Measurements from ENCODE around the gene PRR4. TPM values are rescaled to one million over a fixed set of nuclear protein-coding genes. Genes with fewer than 3 reads are reported as not detected.

The PRR4 gene
- total RNA-seq, 1 experiment from 2014 or later, result 4.3 TPM

GRCh38 chr12:10891937-10892336 is 42.7 kb upstream of the PRR4 start:
- Histone ChIP-seq H4K8ac (replicated peaks; ENCODE audit: insufficient read length, low read depth, low read length) (no peak overlapping the region), H3K56ac (ENCODE audit: insufficient read length, low read depth, low read length) (no peak overlapping the region), H3K79me2 (ENCODE audit: insufficient read depth, low read length) (no peaks in the 10 kb centered on the region), H2BK5ac (ENCODE audit: insufficient read length, low read length) (no peak overlapping the region), H2AFZ (ENCODE audit: low read length) (no peak overlapping the region), H2AK5ac (ENCODE audit: insufficient read length, low read length) (no peak overlapping the region), H3K27ac (ENCODE audit: insufficient read length, low read depth, low read length) (no peak overlapping the region), H3K14ac (ENCODE audit: insufficient read depth, low read length) (no peak overlapping the region), H3K27me3 (ENCODE audit: insufficient read depth, low read length) (no peaks in the 10 kb centered on the region), H2BK120ac (ENCODE audit: low read depth, low read length, poor library complexity, severe bottlenecking) (no peak overlapping the region), H2BK12ac (ENCODE audit: insufficient read length, low read depth, low read length) (no peak overlapping the region), H2BK20ac (ENCODE audit: low read depth, low read length, poor library complexity, severe bottlenecking) (no peak overlapping the region), H4K20me1 (ENCODE audit: control insufficient read depth, insufficient read depth, insufficient read length) (no peaks in the 10 kb centered on the region), H3K4me1 (ENCODE audit: insufficient read depth, low read length) (no peaks in the 10 kb centered on the region), H3K9ac (ENCODE audit: extremely low read depth, insufficient read length, low read length) (no peak overlapping the region), H3K79me1 (ENCODE audit: insufficient read depth, low read depth, low read length, poor library complexity, severe bottlenecking) (no peaks in the 10 kb centered on the region), H4K5ac (ENCODE audit: insufficient read length, low read depth, low read length) (no peak overlapping the region), H3K18ac (ENCODE audit: insufficient read length, low read depth, low read length) (no peak overlapping the region), H3K4ac (ENCODE audit: low read depth, low read length) (no peak overlapping the region), H3K23ac (ENCODE audit: insufficient read length, low read depth, low read length) (no peak overlapping the region), H3T11ph (ENCODE audit: low read length) (no peak overlapping the region), H3K4me2 (ENCODE audit: insufficient read depth, insufficient read length, low read length) (no peak overlapping the region), H3K23me2 (ENCODE audit: insufficient read length, low read depth, low read length, poor library complexity, severe bottlenecking) (no peaks in the 10 kb centered on the region), H4K91ac (ENCODE audit: insufficient read length, low read depth, low read length) (no peak overlapping the region), H3K9me3 (ENCODE audit: control insufficient read depth, low read depth, low read length) (no peaks in the 10 kb centered on the region), H2BK15ac (ENCODE audit: low read depth, low read length) (no peak overlapping the region)
- no peak overlapping the region for H3K4me3 Mint-ChIP-seq
- H3K27ac Mint-ChIP-seq, result no peak overlapping the region
- no peaks in the 10 kb centered on the region for H3K36me3 Mint-ChIP-seq (ENCODE audit: insufficient read depth in 1 of 3, low read depth in 3 of 3)
- no peaks in the 10 kb centered on the region for H3K27me3 Mint-ChIP-seq (ENCODE audit: low read depth)
- H3K4me1 Mint-ChIP-seq, result peaks cover 11 to 16% of the 10 kb centered on the region in 2 experiments
- TF ChIP-seq CTCF (conservative IDR thresholded peaks at IDR 0.05), result no peak
- WGBS (ENCODE audit: extremely low coverage, insufficient read length, low lambda C conversion rate), result no CpG with 5 or more reads among the region's 2 CpGs
- DNase-seq, result no peak
- no peaks in the 10 kb centered on the region for H3K9me3 Mint-ChIP-seq

Data from H9 (cell line).